T follicular helper cell (primary cell): ENCODE data around the gene TMEM187.
A peak's percentile ranks its signal among the peaks of the same experiment; 100 is the strongest.

ENCODE experiments used
- DNase-seq: peaks from one replicate; pipeline ENCODE4 v3.0.0-alpha.2; 2020; ENCODE audit warnings: low read depth

Gene TMEM187

GRCh38 chrX:153954558-153955227 is 17.9 kb upstream of the TMEM187 start:
- no peak for DNase-seq

GRCh38 chrX:153955228-153955732 is 17.3 kb upstream of the TMEM187 start:
- DNase-seq, result no peak

GRCh38 chrX:153956044-153956907 is 16.3 kb upstream of the TMEM187 start:
- DNase-seq, result no peak

- no peak for DNase-seq
Observed at GRCh38 chrX:153957224-153957623, 15.3 kb upstream of the TMEM187 start.

- DNase-seq, result no peak
Observed at GRCh38 chrX:153958605-153959004, 13.9 kb upstream of the TMEM187 start.

GRCh38 chrX:153959649-153960048 is 12.9 kb upstream of the TMEM187 start:
- DNase-seq, result no peak

- DNase-seq, result no peak
Observed at GRCh38 chrX:153960077-153960476, 12.5 kb upstream of the TMEM187 start.

- DNase-seq, result no peak
Observed at GRCh38 chrX:153960786-153961185, 11.8 kb upstream of the TMEM187 start.

- DNase-seq, result no peak
Observed at GRCh38 chrX:153961292-153961691, 11.3 kb upstream of the TMEM187 start.

GRCh38 chrX:153963546-153963945 is 9.0 kb upstream of the TMEM187 start:
- DNase-seq, result no peak

GRCh38 chrX:153964105-153964504 is 8.4 kb upstream of the TMEM187 start:
- DNase-seq, result no peak

GRCh38 chrX:153965406-153965805 is 7.1 kb upstream of the TMEM187 start:
- DNase-seq, result no peak

- DNase-seq, result no peak
Observed at GRCh38 chrX:153966283-153966688, 6.3 kb upstream of the TMEM187 start.

- DNase-seq, result no peak
Observed at GRCh38 chrX:153966841-153967535, 5.6 kb upstream of the TMEM187 start.

GRCh38 chrX:153967536-153968224 is 4.9 kb upstream of the TMEM187 start:
- DNase-seq, result no peak

GRCh38 chrX:153968255-153968654 is 4.3 kb upstream of the TMEM187 start:
- no peak for DNase-seq

- peak; percentile 42 for DNase-seq
Observed at GRCh38 chrX:153968754-153969124, 3.8 kb upstream of the TMEM187 start.

GRCh38 chrX:153969125-153969903 is 3.2 kb upstream of the TMEM187 start:
- DNase-seq, result no peak

GRCh38 chrX:153969904-153970356 is 2.6 kb upstream of the TMEM187 start:
- DNase-seq, result no peak

- DNase-seq, result no peak
Observed at GRCh38 chrX:153970357-153971123, 2.0 kb upstream of the TMEM187 start.
